Right lobe of liver (tissue), 6 donors: Measurements from ENCODE around the gene COPS9. TPM values are rescaled to one million over a fixed set of nuclear protein-coding genes. Genes with fewer than 3 reads are reported as not detected.

ENCODE experiments used
- ATAC-seq, 4 donors: fragments of 200-7000 bp; cut with Tn5 transposase; one replicate each; pipeline ENCODE4 v1.9.1; 2020; ENCODE audit warnings: mild to moderate bottlenecking in 4 of 4, moderate library complexity in 4 of 4
- DNase-seq, 3 donors: peaks; one replicate each; pipeline ENCODE4 v3.0.0-alpha.2; 2020
- H3K27ac ChIP-seq, 3 donors: fragments of 200-600 bp; one replicate each; pipeline ENCODE4 v1.8.0; 2022
- H3K27me3 ChIP-seq, 2 donors: fragments of 200-600 bp; one replicate each; pipeline ENCODE4 v1.8.0; 2022
- H3K36me3 ChIP-seq, 4 donors: fragments of 200-600 bp; sonication (generic) in 1 of 4; one replicate each; pipeline versions ENCODE4 v1.5.1 to v1.8.0; 2017 to 2022; ENCODE audit warnings: control low read depth in 1 of 4
- H3K4me1 ChIP-seq, 4 donors: fragments of 200-600 bp; sonication (generic) in 1 of 4; one replicate each; pipeline versions ENCODE4 v1.5.1 to v1.8.0; 2017 to 2022; ENCODE audit warnings: control low read depth in 1 of 4
- H3K4me3 ChIP-seq, 3 donors: fragments of 200-600 bp; one replicate each; pipeline ENCODE4 v1.8.0; 2022
- H3K9me3 ChIP-seq, 4 donors: fragments of 200-600 bp; sonication (generic) in 1 of 4; one replicate each; pipeline versions ENCODE4 v1.5.1 to v1.8.0; 2017 to 2022; ENCODE audit warnings: control low read depth in 1 of 4
- POLR2A ChIP-seq: fragments of 450-650 bp; IDR thresholded peaks from one replicate; pipeline ENCODE4 v1.6.1; 2017; ENCODE audit warnings: antibody characterized with exemption, mild to moderate bottlenecking
- WGBS: methylation state at CpG from one replicate; pipeline ENCODE4 v1.1.6; 2018; ENCODE audit warnings: low coverage, low lambda C conversion rate; ENCODE audit not compliant: insufficient coverage; ENCODE audit errors: missing lambda C conversion rate; 5-methylcytosine and 5-hydroxymethylcytosine counted together
- intact Hi-C, 2 donors: fragments of 100-400 bp; cut with DNase I; formaldehyde crosslinking; loops; one replicate each; pipeline versions ENCODE4 v1.11.2 to v1.14.1; 2022
- total RNA-seq, 6 experiments: library from RNA; depleted of rRNA in 2 of 6; stranded (reverse); fragments of >200 nt in 2 of 6; fragmentation: NEBNext Ultra II Directional in 3 of 6; extraction: Animal tissue kit (Norgen Biotek cat#: 25700) in 3 of 6; gene quantifications; one replicate each; pipeline versions ENCODE4 v1.1.0 to v1.2.4, GENCODE V29; 2016 to 2023
- TF ChIP-seq, protein P1 (sequence below), 4 donors: fragments of 200-600 bp in 3 of 4; fragments of 450-650 bp in 1 of 4; IDR thresholded peaks; one replicate each; pipeline versions ENCODE4 v1.5.1 to v1.8.0; 2016 to 2022; ENCODE audit warnings: antibody characterized with exemption in 4 of 4, mild to moderate bottlenecking in 2 of 4
- donor health status: DM: no; HTN: yes; CAD: no.
- donor health status: DM: no; HTN: no; CAD: no.
- donor health status: DM: no; HTN: no; CAD: no.
- donor health status: DM: no; HTN: yes; CAD: no.
- donor health status: DM: no; HTN: yes; CAD: no.

The COPS9 gene
- total RNA-seq, 6 experiments from 2014 or later = 33.1 to 66.1 (median 45.8) TPM

- WGBS = 61% methylated on average over 11 of the region's 11 CpGs
- H3K9me3 ChIP-seq = no peaks in the 10 kb centered on the region
- H3K4me3 ChIP-seq = no peak overlapping the region
- H3K27ac ChIP-seq = no peak overlapping the region
- ATAC-seq (no peak), DNase-seq (no peak)
- H3K36me3 ChIP-seq = no peaks in the 10 kb centered on the region
- TF ChIP-seq POLR2A = no peak
- TF ChIP-seq, protein P1, sequence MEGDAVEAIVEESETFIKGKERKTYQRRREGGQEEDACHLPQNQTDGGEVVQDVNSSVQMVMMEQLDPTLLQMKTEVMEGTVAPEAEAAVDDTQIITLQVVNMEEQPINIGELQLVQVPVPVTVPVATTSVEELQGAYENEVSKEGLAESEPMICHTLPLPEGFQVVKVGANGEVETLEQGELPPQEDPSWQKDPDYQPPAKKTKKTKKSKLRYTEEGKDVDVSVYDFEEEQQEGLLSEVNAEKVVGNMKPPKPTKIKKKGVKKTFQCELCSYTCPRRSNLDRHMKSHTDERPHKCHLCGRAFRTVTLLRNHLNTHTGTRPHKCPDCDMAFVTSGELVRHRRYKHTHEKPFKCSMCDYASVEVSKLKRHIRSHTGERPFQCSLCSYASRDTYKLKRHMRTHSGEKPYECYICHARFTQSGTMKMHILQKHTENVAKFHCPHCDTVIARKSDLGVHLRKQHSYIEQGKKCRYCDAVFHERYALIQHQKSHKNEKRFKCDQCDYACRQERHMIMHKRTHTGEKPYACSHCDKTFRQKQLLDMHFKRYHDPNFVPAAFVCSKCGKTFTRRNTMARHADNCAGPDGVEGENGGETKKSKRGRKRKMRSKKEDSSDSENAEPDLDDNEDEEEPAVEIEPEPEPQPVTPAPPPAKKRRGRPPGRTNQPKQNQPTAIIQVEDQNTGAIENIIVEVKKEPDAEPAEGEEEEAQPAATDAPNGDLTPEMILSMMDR (IDR thresholded peaks at IDR 0.05) = no peak
- intact Hi-C loops = no loop called here
- H3K27me3 ChIP-seq = no peaks in the 10 kb centered on the region
- no peaks in the 10 kb centered on the region for H3K4me1 ChIP-seq
These were observed 14.4 kb downstream of the COPS9 start for GRCh38 chr2:240121675-240122074.

DNA sequence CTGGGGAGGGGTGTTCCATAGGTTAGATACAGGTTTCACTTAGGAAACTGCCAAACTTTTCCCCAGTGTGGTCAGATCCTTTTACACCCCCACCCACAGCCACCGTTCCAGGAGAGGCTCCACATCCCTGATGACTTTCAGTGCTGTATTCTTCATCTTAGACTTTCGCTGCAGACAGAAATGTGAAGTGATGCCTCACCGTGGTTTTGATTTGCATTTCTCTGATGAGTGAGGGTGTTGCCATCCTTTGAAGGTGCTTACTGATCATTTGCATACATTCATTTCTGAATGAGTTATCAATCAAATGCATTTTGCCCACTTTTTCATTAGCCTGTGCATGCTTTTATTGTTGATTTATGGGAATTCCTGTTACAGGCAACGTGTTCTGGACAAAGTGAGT lies 14.9 kb downstream of the COPS9 start:
- intact Hi-C loops = no loop called here
- no peak for TF ChIP-seq POLR2A
- TF ChIP-seq, protein P1 (IDR thresholded peaks at IDR 0.05) = no peak
- no peaks in the 10 kb centered on the region for H3K36me3 ChIP-seq
- H3K4me3 ChIP-seq = no peak overlapping the region
- no peaks in the 10 kb centered on the region for H3K9me3 ChIP-seq
- no peak overlapping the region for H3K27ac ChIP-seq
- 58% methylated on average over 4 of the region's 4 CpGs for WGBS
- no peaks in the 10 kb centered on the region for H3K27me3 ChIP-seq
- ATAC-seq (no peak), DNase-seq (no peak)
- no peaks in the 10 kb centered on the region for H3K4me1 ChIP-seq

DNA sequence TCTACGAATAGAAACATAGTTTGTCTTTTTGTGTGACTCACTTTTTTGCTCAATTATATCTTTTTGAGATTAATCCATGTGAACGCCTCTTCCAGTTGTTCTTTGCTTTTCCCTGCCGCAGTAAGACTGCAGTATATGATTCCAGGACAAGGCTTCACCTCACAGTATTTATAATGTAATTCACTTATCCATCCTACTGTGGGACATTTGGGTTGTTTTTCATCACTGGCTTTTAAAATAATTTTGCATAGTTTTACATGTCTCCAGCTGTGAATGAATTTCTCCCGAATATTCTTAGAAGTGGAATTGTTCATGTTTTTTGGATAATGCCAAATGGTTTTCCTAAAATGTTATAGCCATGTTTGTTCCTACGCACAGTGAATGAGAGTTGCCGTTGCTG lies 21.9 kb downstream of the COPS9 start:
- TF ChIP-seq, protein P1 (IDR thresholded peaks at IDR 0.05) = no peak
- TF ChIP-seq POLR2A = no peak
- intact Hi-C loops = no loop called here
- Histone ChIP-seq H3K36me3 (no peaks in the 10 kb centered on the region), H3K4me3 (no peak overlapping the region), H3K27me3 (no peaks in the 10 kb centered on the region), H3K27ac (no peak overlapping the region), H3K4me1 (no peaks in the 10 kb centered on the region), H3K9me3 (no peaks in the 10 kb centered on the region)
- DNase-seq (no peak), ATAC-seq (no peak)
- 71% methylated on average over 6 of the region's 6 CpGs for WGBS

DNA sequence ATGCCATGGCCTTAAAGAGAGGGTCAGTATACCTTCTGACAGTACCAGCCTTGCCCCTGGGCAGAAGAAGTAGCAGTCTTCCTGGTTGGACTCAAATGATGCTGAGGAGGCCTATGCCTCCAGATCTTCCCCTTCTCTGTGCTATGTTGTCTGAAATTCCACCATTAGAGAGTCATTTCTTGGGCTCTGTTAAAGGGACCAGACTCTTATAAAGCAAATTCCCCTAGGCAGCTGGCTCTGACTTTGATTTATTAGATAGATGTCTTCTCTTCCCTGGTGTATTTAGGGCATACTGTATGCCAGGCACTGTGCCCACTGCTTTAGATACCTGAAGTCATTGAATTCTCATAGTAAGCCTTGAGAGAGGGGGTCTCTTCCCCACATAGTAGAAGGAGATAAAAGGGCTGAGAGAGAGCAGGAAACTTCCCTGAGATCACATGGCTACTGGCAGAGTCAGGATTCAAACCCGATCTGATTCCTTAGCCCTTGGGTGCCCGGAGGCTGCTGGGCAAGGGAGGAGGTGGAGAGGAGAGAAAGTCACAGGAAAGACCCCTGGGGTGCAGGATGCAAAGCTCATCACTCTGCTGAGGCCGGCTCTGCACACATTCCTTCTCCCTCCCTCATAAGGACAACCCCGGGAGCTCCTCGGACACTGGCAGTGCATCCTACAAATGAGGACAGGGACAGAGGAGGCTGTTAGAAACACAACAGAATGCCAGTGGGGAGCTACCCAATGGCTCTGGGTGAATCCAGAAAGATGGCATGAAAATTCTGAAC lies 23.0 kb downstream of the COPS9 start:
- Histone ChIP-seq H3K27ac (no peak overlapping the region), H3K4me3 (no peak overlapping the region), H3K36me3 (no peaks in the 10 kb centered on the region), H3K27me3 (no peaks in the 10 kb centered on the region), H3K4me1 (no peaks in the 10 kb centered on the region), H3K9me3 (no peaks in the 10 kb centered on the region)
- intact Hi-C loops = no loop called here
- no peak for ATAC-seq
- TF ChIP-seq, protein P1 (IDR thresholded peaks at IDR 0.05) = no peak
- TF ChIP-seq POLR2A = no peak
- DNase-seq = no peak
- WGBS = 24% methylated on average over 3 of the region's 5 CpGs
